ENCODE data around the gene CREB5.
A peak's percentile ranks its signal among the peaks of the same experiment; 100 is the strongest.

CREB5 gene

DNA sequence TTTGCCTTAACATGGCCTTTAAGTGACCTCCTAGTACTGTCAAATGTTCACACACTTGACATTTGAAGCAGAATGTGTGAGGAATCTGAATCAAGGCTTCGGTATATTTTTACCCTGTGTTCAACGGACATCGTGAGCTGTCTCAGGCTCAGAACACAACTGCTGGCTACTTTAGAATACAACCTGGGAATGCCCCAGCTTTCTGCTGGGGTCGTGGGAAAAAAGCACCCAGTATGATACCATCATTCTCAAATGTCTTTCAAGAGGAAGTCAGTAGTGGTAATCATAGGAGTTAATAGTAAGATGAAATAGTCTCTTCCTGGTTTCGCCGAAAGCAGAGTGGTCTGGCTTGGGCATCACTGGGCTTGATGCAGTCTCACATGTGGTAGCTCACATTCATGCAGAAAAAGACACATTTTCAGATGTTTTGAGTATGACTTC lies 67.2 kb downstream of the CREB5 start:
- no peak for DNase-seq (ENCODE audit: low read depth in 2 of 2)

- DNase-seq (ENCODE audit: low read depth in 2 of 2), result no peak
Observed at GRCh38 chr7:28480595-28480994, 68.3 kb downstream of the CREB5 start.

DNA sequence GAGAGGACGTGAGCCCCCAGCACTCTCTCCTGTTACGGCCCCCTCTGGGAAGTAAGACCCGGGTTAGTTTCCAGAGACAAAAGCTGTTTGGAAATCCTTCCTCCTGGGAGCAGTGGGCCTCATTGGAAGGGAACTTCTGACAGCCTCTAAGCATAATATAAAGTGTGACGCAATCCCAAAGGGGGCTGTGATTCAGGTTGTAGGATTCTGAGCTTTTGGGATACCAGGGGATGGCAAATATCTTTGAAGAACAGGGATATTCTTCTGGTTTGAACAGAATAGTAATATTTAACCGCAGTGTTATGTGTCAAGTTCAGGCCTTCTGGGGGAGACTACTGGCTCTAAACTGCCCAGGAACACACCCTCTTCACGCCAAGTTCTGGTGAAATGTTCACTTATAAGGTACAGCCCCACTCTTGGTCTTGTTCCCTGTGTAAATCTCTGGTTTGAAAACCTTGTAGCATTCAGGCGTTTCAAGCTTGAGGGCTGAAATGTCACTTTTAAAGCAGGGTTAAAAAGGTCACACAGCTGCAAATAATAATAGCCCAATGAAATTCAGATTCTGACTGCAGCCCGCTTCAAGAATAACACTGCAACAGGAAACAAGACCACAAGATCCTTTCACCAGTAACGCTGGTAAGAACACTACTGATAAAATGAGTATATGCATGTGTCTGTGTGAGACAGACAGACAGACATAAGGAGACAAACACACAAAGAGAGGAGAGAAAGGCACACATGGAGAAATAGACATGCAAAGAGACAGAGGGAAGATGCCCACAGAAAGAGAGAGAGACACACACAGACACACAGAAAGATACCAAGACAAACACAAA lies 69.0 kb downstream of the CREB5 start:
- peak; percentile 96 to 97 for DNase-seq (ENCODE audit: low read depth in 2 of 2)

GRCh38 chr7:28483112-28483511 lies 70.8 kb downstream of the CREB5 start:
- peak; percentile 57 to 67 for DNase-seq (ENCODE audit: low read depth in 2 of 2)

GRCh38 chr7:28483908-28484605 lies 71.7 kb downstream of the CREB5 start:
- DNase-seq (ENCODE audit: low read depth in 2 of 2), result peak; percentile 82

DNA sequence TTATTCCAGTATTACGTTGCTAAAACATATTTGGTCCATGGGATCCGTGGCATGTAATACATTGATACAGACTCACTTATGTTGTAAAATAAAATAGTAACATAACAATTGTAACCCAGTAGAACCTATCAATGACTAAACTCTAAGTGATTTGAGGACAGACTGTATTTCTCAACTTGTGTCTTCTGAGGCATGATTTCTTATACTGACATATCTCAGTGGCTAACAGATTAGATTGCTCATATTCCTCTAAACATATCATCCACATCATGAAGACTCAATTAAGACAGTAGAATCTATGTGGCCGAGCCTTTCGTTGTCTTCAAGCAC lies 72.3 kb downstream of the CREB5 start:
- DNase-seq (ENCODE audit: low read depth in 2 of 2), result peak in 1 of 2 experiments; percentile 18

GRCh38 chr7:28487487-28487886 lies 75.2 kb downstream of the CREB5 start:
- DNase-seq (ENCODE audit: low read depth in 2 of 2), result no peak

DNA sequence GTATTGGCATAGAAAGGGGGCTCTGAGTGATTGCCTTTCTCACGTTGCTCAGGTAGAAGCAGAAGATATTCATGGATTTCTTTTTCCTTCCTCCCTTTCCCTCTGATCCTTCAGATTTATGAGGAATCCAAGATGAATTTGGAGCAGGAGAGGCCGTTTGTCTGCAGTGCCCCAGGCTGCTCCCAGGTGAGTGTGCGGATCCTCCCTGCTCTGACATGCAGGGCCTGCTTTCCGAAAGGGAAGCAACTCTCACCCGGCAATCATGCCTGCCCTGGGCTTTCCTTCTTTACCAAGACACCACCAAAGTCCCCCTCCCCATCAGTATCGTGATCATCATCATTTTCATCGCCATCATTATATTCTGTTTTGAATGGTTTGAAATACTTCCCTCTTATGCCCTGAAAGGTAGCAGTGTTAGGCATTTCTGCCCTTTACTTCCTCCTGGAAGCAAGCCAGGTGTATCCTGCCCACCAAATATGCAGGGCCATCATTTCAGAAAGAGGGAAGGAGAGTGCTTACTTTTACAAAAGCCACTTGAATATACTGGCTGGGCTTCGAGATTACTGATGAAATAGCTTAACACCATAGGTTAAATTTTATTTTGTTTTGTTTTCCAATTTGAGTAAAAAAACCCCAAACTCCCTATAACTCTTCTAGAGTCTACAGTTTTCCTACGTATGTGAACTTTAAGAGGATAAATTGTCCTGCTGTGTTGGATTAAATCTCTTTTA lies 75.9 kb downstream of the CREB5 start:
- no peak for DNase-seq (ENCODE audit: low read depth in 2 of 2)

- DNase-seq (ENCODE audit: low read depth in 2 of 2), result no peak
Observed at GRCh38 chr7:28490831-28491230, 78.5 kb downstream of the CREB5 start.

GRCh38 chr7:28493477-28493876 lies 81.2 kb downstream of the CREB5 start:
- no peak for DNase-seq (ENCODE audit: low read depth in 2 of 2)

- DNase-seq (ENCODE audit: low read depth in 2 of 2), result no peak
Observed at GRCh38 chr7:28497009-28497408, 84.7 kb downstream of the CREB5 start.

GRCh38 chr7:28498636-28499035 lies 86.3 kb downstream of the CREB5 start:
- no peak for DNase-seq (ENCODE audit: low read depth in 2 of 2)

DNA sequence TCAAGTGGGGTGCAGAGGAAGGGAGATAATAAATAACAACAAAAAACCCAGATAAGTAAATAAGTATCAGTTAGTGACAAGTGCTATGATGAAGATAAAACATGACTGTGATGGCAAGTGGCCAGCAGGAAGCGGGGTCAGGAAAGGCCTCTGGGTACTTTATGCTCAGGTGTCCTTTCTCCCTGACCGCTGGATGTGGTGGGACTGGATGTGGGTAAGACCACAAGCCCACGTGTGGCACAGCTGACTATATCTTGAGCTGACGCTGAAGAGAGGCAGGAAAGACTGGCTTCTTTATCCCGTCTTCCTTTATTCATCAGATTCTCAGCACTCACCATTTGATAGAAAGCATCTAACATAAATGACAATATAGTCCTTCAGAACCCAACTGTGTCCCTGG lies 87.8 kb downstream of the CREB5 start:
- no peak for DNase-seq (ENCODE audit: low read depth in 2 of 2)

GRCh38 chr7:28502408-28502807 lies 90.1 kb downstream of the CREB5 start:
- DNase-seq (ENCODE audit: low read depth in 2 of 2), result no peak

DNA sequence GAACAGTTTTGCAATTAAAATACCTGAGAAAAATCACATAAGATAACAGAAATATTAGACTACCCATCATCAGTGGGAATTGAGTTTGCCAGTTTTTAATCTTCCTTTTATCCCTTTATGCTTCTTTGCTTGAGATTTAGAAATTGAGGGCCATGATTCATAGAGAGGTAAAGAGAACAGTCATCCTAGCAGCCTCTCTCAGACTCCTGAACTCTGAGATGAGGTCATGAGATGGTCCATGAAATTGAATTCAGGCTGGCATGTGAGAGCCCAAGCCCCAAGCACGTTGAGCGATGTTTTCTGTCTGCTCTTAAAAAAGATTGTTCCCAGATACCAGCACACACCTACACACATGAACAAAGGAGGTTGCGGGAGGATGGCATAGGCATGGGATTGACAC lies 91.1 kb downstream of the CREB5 start:
- no peak for DNase-seq (ENCODE audit: low read depth in 2 of 2)

DNA sequence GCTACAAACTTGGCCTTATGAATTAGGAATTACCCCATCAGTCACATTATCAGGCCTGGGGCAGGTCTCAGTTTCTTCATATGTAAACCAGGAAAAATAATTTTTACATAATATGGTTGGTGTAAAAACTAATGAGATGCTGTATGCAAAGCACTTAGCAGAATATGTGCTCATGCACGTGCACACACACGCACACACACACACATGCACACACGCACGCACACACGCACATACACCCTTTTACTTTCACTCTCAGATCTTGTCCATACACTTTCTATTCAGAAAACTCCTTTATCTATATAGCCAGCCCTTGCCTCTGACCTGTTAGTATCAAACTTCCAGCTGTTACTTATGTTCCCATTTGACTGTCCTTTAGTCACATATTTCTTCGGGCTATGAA lies 92.7 kb downstream of the CREB5 start:
- DNase-seq (ENCODE audit: low read depth in 2 of 2), result no peak

DNA sequence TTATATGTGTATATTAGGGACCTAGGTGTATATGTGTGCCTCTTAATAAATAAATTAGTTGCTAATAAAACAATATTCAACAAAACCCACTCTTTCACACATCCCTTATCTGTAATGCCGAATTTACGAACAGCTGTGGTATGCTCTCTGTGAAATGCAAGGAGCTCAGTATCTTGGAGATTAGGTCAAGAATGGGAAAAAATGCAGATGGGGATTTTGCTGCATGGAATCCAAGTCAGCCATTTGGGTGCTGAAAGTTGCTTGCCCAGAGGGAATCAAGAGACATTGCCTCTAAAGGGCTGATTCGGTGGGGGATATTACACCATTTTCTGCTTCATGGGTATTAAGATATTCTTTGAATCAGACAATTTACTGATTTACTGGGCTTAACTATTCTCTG lies 93.5 kb downstream of the CREB5 start:
- no peak for DNase-seq (ENCODE audit: low read depth in 2 of 2)

DNA sequence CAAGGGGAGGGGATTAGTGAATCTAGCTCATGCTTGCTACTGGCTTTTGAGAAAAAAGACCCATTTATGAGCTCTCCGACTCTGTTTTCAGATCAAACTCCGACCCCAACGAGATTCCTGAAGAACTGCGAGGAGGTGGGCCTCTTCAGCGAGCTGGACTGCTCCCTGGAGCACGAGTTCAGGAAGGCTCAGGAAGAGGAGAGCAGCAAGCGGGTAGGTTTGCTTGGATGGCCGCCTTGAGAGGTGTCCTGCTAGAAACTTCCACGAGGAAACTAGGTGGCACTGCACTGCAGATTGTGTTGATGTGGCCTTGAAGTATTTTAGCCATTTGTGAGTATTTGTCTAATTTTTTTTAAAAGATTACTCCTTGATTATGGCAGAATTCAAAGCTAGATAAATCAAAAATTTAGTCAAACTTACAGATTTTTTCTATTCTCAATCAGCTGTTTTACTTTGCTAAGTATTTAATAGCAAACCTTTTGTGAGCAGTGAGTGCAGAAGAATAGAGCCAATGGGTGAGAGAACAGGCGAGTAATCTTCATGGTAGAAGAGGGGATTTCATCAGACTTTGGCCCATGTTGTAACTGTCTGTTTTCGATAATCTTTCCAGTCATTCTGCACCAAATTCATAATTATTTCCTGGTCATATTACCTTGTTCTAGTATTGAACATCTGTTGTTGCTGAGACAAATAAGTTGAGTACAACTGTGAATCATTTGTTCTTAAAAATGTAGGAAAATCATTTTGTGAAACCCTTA lies 95.4 kb downstream of the CREB5 start:
- DNase-seq (ENCODE audit: low read depth in 2 of 2), result no peak

GRCh38 chr7:28509251-28510025 lies 97.1 kb downstream of the CREB5 start:
- peak; percentile 55 to 66 for DNase-seq (ENCODE audit: low read depth in 2 of 2)

GRCh38 chr7:28510026-28510369 lies 97.7 kb downstream of the CREB5 start:
- DNase-seq (ENCODE audit: low read depth in 2 of 2), result no peak

Measured in fibroblast of skin of left quadriceps (primary cell).